ENCODE measurements around the gene RAB4A. TPM values are rescaled to one million over a fixed set of nuclear protein-coding genes. Genes with fewer than 3 reads are reported as not detected.

Gene RAB4A
- total and polyA plus RNA-seq, 2 of the 13 experiments (the other 11 are each of a cell fraction or from before 2014, with no cell fraction given) = 56.0 to 80.1 TPM

DNA sequence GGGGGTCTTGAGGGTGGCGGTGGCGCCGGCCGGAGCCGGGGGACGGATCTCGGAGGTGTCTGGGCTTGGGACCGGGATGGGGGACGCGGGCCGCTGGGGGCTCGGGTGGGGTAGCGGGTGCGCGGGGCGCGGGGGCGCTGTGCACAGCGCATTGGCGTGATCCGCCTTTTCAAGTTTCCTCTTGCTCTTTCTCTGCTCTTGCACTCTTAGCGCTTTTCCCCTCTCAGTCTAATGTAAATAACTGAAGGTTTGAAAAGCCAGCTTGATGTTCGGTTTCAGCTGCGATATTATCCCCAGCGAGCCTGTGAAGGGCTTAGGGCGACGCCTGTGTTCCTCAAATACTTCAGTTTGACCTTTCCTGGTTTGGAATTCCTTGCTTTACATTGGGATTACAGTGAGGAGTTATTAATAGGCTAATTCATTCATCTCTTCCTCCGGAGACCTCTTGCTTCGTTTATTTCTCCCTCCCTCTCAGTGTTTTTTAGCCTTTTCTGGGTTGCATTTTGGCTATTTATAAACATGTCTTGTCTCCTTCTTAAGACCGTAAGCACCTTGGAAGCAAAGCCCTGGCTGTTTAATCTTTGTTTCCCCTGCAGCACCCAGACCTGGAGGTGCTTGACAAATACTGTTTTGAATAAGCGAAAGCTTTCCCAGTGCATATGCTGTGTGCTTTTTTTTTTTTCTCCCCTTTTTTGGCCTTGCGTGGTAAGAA, 693 bp downstream of the RAB4A start (continued):
- TF ChIP-seq, protein P1, sequence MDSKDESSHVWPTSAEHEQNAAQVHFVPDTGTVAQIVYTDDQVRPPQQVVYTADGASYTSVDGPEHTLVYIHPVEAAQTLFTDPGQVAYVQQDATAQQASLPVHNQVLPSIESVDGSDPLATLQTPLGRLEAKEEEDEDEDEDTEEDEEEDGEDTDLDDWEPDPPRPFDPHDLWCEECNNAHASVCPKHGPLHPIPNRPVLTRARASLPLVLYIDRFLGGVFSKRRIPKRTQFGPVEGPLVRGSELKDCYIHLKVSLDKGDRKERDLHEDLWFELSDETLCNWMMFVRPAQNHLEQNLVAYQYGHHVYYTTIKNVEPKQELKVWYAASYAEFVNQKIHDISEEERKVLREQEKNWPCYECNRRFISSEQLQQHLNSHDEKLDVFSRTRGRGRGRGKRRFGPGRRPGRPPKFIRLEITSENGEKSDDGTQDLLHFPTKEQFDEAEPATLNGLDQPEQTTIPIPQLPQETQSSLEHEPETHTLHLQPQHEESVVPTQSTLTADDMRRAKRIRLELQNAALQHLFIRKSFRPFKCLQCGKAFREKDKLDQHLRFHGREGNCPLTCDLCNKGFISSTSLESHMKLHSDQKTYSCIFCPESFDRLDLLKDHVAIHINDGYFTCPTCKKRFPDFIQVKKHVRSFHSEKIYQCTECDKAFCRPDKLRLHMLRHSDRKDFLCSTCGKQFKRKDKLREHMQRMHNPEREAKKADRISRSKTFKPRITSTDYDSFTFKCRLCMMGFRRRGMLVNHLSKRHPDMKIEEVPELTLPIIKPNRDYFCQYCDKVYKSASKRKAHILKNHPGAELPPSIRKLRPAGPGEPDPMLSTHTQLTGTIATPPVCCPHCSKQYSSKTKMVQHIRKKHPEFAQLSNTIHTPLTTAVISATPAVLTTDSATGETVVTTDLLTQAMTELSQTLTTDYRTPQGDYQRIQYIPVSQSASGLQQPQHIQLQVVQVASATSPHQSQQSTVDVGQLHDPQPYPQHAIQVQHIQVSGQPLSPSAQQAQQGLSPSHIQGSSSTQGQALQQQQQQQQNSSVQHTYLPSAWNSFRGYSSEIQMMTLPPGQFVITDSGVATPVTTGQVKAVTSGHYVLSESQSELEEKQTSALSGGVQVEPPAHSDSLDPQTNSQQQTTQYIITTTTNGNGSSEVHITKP (CRISPR knock-in tag; IDR thresholded peaks at IDR 0.05; ENCODE audit: low read depth) = no peak
- TF ChIP-seq, protein P2, sequence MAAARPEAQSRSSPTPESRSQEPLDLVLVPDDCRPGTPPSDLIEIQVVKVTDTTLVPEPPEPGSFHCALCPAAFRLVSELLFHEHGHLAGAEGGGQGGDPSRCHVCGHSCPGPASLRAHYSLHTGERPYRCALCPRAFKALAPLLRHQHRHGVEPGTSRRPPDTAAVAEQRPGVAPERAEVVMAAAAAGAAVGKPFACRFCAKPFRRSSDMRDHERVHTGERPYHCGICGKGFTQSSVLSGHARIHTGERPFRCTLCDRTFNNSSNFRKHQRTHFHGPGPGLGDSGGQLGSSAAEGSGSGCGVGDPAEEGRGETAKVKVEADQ (CRISPR knock-in tag; IDR thresholded peaks at IDR 0.05; ENCODE audit: borderline replicate concordance) = no peak
- TF ChIP-seq, protein P3, sequence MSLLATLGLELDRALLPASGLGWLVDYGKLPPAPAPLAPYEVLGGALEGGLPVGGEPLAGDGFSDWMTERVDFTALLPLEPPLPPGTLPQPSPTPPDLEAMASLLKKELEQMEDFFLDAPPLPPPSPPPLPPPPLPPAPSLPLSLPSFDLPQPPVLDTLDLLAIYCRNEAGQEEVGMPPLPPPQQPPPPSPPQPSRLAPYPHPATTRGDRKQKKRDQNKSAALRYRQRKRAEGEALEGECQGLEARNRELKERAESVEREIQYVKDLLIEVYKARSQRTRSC (CRISPR knock-in tag; IDR thresholded peaks at IDR 0.05; ENCODE audit: low read depth) = no peak
- no peak for TF ChIP-seq KLF16 (CRISPR knock-in tag; IDR thresholded peaks at IDR 0.05)
- TF ChIP-seq, protein P4, sequence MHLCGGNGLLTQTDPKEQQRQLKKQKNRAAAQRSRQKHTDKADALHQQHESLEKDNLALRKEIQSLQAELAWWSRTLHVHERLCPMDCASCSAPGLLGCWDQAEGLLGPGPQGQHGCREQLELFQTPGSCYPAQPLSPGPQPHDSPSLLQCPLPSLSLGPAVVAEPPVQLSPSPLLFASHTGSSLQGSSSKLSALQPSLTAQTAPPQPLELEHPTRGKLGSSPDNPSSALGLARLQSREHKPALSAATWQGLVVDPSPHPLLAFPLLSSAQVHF (CRISPR knock-in tag; IDR thresholded peaks at IDR 0.05) = no peak
- no peak for TF ChIP-seq ZNF878 (CRISPR knock-in tag; IDR thresholded peaks at IDR 0.05)
- TF ChIP-seq ZNF605 (CRISPR knock-in tag; IDR thresholded peaks at IDR 0.05) = no peak
- TF ChIP-seq ZSCAN25 (CRISPR knock-in tag; IDR thresholded peaks at IDR 0.05) = no peak
- TF ChIP-seq SALL2 (CRISPR knock-in tag; IDR thresholded peaks at IDR 0.05) = no peak
- peak; percentile 6; the same call in 1 of the 2 replicates for TF ChIP-seq SMC3 (IDR thresholded peaks at IDR 0.05; ENCODE audit: low read length)
- TF ChIP-seq, protein P5, sequence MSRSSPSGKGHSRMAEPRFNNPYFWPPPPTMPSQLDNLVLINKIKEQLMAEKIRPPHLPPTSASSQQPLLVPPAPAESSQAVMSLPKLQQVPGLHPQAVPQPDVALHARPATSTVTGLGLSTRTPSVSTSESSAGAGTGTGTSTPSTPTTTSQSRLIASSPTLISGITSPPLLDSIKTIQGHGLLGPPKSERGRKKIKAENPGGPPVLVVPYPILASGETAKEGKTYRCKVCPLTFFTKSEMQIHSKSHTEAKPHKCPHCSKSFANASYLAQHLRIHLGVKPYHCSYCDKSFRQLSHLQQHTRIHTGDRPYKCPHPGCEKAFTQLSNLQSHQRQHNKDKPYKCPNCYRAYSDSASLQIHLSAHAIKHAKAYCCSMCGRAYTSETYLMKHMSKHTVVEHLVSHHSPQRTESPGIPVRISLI (CRISPR knock-in tag; IDR thresholded peaks at IDR 0.05; ENCODE audit: borderline replicate concordance) = 0 out of 2 replicates have a peak, but pooled peaks have one; percentile 30
- TF ChIP-seq, protein P6, sequence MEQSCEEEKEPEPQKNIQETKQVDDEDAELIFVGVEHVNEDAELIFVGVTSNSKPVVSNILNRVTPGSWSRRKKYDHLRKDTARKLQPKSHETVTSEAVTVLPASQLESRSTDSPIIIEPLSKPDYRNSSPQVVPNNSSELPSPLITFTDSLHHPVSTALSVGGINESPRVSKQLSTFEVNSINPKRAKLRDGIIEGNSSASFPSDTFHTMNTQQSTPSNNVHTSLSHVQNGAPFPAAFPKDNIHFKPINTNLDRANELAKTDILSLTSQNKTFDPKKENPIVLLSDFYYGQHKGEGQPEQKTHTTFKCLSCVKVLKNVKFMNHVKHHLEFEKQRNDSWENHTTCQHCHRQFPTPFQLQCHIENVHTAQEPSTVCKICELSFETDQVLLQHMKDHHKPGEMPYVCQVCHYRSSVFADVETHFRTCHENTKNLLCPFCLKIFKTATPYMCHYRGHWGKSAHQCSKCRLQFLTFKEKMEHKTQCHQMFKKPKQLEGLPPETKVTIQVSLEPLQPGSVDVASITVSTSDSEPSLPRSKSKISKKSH (CRISPR knock-in tag; IDR thresholded peaks at IDR 0.05; ENCODE audit: borderline replicate concordance) = no peak
- TF ChIP-seq, protein P7, sequence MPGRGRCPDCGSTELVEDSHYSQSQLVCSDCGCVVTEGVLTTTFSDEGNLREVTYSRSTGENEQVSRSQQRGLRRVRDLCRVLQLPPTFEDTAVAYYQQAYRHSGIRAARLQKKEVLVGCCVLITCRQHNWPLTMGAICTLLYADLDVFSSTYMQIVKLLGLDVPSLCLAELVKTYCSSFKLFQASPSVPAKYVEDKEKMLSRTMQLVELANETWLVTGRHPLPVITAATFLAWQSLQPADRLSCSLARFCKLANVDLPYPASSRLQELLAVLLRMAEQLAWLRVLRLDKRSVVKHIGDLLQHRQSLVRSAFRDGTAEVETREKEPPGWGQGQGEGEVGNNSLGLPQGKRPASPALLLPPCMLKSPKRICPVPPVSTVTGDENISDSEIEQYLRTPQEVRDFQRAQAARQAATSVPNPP (CRISPR knock-in tag; IDR thresholded peaks at IDR 0.05) = no peak
- peak; percentile 48; the same call in 1 of the 2 replicates for TF ChIP-seq CCDC6 (CRISPR knock-in tag; IDR thresholded peaks at IDR 0.05)

All from HepG2 (cell line).